Thyroid gland (tissue), 4 donors: ENCODE results near the gene ZDHHC12. TPM values are rescaled to one million over a fixed set of nuclear protein-coding genes. Genes with fewer than 3 reads are reported as not detected.

Experiments
- DNase-seq, 2 donors: peaks; one replicate each; pipeline ENCODE4 v3.0.0-alpha.2; 2019
- H3K27ac ChIP-seq, 3 donors: fragments of 200-600 bp; sonication (generic); 1 replicate in 2 of 3; 2 replicates in 1 of 3; pipeline ENCODE4 v1.5.1; 2016 to 2019; ENCODE audit warnings: mild to moderate bottlenecking in 1 of 3, moderate library complexity in 1 of 3
- H3K27me3 ChIP-seq: fragments of 200-600 bp; sonication (generic); one replicate; pipeline ENCODE4 v1.5.1; 2019
- H3K36me3 ChIP-seq, 2 donors: fragments of 200-600 bp; sonication (generic); one replicate each; pipeline ENCODE4 v1.5.1; 2016 to 2019
- H3K4me1 ChIP-seq, 2 donors: fragments of 200-600 bp; sonication (generic); one replicate each; pipeline ENCODE4 v1.5.1; 2017 to 2019
- H3K4me3 ChIP-seq, 3 donors: fragments of 200-600 bp; sonication (generic); replicated peaks in 1 of 3; 1 replicate in 2 of 3; 2 replicates in 1 of 3; pipeline ENCODE4 v1.5.1; 2016; ENCODE audit warnings: mild to moderate bottlenecking in 1 of 3
- H3K9me3 ChIP-seq: fragments of 200-600 bp; sonication (generic); one replicate; pipeline ENCODE4 v1.5.1; 2017
- CTCF ChIP-seq, 6 experiments: fragments of 200-600 bp in 3 of 6; fragments of 450-650 bp in 3 of 6; sonication (generic) in 3 of 6; IDR thresholded peaks; one replicate each; pipeline ENCODE4 v1.5.1; 2016 to 2019; ENCODE audit warnings: antibody characterized with exemption in 6 of 6, mild to moderate bottlenecking in 2 of 6, inconsistent platforms in 1 of 6, moderate library complexity in 1 of 6
- POLR2A ChIP-seq, 2 donors: fragments of 450-650 bp; IDR thresholded peaks; one replicate each; pipeline ENCODE4 v1.6.1; 2017; ENCODE audit warnings: antibody characterized with exemption in 2 of 2, mild to moderate bottlenecking in 2 of 2, moderate library complexity in 1 of 2
- WGBS, 2 donors: methylation state at CpG; one replicate each; pipeline ENCODE4 v1.1.5; 2017; 5-methylcytosine and 5-hydroxymethylcytosine counted together
- intact Hi-C: fragments of 100-400 bp; cut with DNase I; formaldehyde crosslinking; loops from one replicate; pipeline ENCODE4 v1.15.1; 2023
- total RNA-seq, 4 donors: library from RNA; depleted of rRNA; stranded (reverse); fragments of >200 nt; gene quantifications; one replicate each; pipeline ENCODE4 v1.2.3, GENCODE V29; 2016

Gene ZDHHC12
- total RNA-seq, 4 donors from 2014 or later: 21.2 to 45.7 (median 33.7) TPM

- no peak for TF ChIP-seq CTCF (IDR thresholded peaks at IDR 0.05)
- TF ChIP-seq POLR2A (IDR thresholded peaks at IDR 0.05): no peak
- Histone ChIP-seq H3K4me1 (no peaks in the 10 kb centered on the region), H3K9me3 (no peaks in the 10 kb centered on the region), H3K27ac (no peak overlapping the region), H3K36me3 (peaks cover 16 to 21% of the 10 kb centered on the region in 2 donors), H3K4me3 (no peak overlapping the region), H3K27me3 (no peaks in the 10 kb centered on the region)
- 87 to 90% methylated on average over 13 of the region's 13 CpGs for WGBS, 2 donors
- DNase-seq: no peak
- intact Hi-C loops: no loop called here
Observed at GRCh38 chr9:128731093-128731492, 7.2 kb upstream of the ZDHHC12 start.

GRCh38 chr9:128729766-128730517 is 6.0 kb upstream of the ZDHHC12 start:
- Histone ChIP-seq H3K9me3 (no peaks in the 10 kb centered on the region), H3K27me3 (no peaks in the 10 kb centered on the region)
- intact Hi-C loops: loop anchor here (10.0 kb wide), 1 partner anchor 95 kb away; no protein-coding TSS in a partner anchor

GRCh38 chr9:128729302-128729701 is 5.4 kb upstream of the ZDHHC12 start:
- no peaks in the 10 kb centered on the region for H3K27me3 ChIP-seq
- H3K9me3 ChIP-seq: no peaks in the 10 kb centered on the region
- no peak for DNase-seq
- intact Hi-C loops: loop anchor here (10.0 kb wide), 1 partner anchor 95 kb away; no protein-coding TSS in a partner anchor
- no peak overlapping the region for H3K4me3 ChIP-seq
- peaks cover 4 to 7% of the 10 kb centered on the region in 2 donors for H3K4me1 ChIP-seq
- WGBS, 2 donors: 82% methylated on average over 5 of the region's 5 CpGs
- TF ChIP-seq POLR2A (IDR thresholded peaks at IDR 0.05): no peak
- no peak for TF ChIP-seq CTCF (IDR thresholded peaks at IDR 0.05)
- peaks cover 6 to 10% of the 10 kb centered on the region in 2 donors for H3K36me3 ChIP-seq
- no peak overlapping the region for H3K27ac ChIP-seq

More at GRCh38 chr9:128729766-128730517, 6.0 kb upstream of the ZDHHC12 start:
- no peak for TF ChIP-seq CTCF (IDR thresholded peaks at IDR 0.05)
- no peak for TF ChIP-seq POLR2A (IDR thresholded peaks at IDR 0.05)
- no peak for DNase-seq
- H3K36me3 ChIP-seq: peaks cover 13 to 17% of the 10 kb centered on the region in 2 donors
- H3K27ac ChIP-seq: no peak overlapping the region
- 90% methylated on average over 16 to 27 of the region's 27 CpGs for WGBS, 2 donors
- H3K4me3 ChIP-seq: no peak overlapping the region
- peaks cover 0 to under 1% of the 10 kb centered on the region in 2 donors for H3K4me1 ChIP-seq

- intact Hi-C loops: loop anchor here (10.0 kb wide), 1 partner anchor 93 kb away; no protein-coding TSS in a partner anchor
Observed at GRCh38 chr9:128728298-128728697, 4.4 kb upstream of the ZDHHC12 start.

More at GRCh38 chr9:128728298-128728697, 4.4 kb upstream of the ZDHHC12 start:
- Histone ChIP-seq H3K4me1 (peaks cover 7 to 10% of the 10 kb centered on the region in 2 donors), H3K4me3 (no peak overlapping the region), H3K27me3 (no peaks in the 10 kb centered on the region), H3K36me3 (peaks cover 5 to 10% of the 10 kb centered on the region in 2 donors), H3K27ac (no peak overlapping the region), H3K9me3 (no peaks in the 10 kb centered on the region)
- TF ChIP-seq CTCF (IDR thresholded peaks at IDR 0.05) (no peak), POLR2A (IDR thresholded peaks at IDR 0.05) (no peak)
- no peak for DNase-seq
- WGBS, 2 donors: 77 to 86% methylated on average over 7 of the region's 7 CpGs
